Liver (tissue), 9 donors: ENCODE results near the gene OR52H1. TPM values are rescaled to one million over a fixed set of nuclear protein-coding genes. Genes with fewer than 3 reads are reported as not detected.

Source experiments
- DNase-seq: peaks from one replicate; pipeline ENCODE4 v3.0.0-alpha.2; 2017; ENCODE audit warnings: low spot score
- H3K27ac ChIP-seq, 2 donors: one replicate each; pipeline ENCODE4 v1.7.0; 2013; ENCODE audit warnings: inconsistent platforms in 2 of 2, low read length in 2 of 2, control low read depth in 1 of 2, low read depth in 1 of 2, mild to moderate bottlenecking in 1 of 2
- H3K27me3 ChIP-seq, 4 donors: one replicate each; pipeline versions ENCODE4 v1.6.1 to v1.7.0; 2013; ENCODE audit warnings: low read length in 3 of 4, inconsistent platforms in 1 of 4, mild to moderate bottlenecking in 1 of 4, moderate library complexity in 1 of 4; ENCODE audit not compliant: control insufficient read depth in 4 of 4, insufficient read depth in 4 of 4
- H3K36me3 ChIP-seq, 4 donors: one replicate each; pipeline versions ENCODE4 v1.6.1 to v1.7.0; 2013; ENCODE audit warnings: low read length in 3 of 4, mild to moderate bottlenecking in 3 of 4, low read depth in 1 of 4, moderate library complexity in 1 of 4; ENCODE audit not compliant: control insufficient read depth in 4 of 4, insufficient read depth in 3 of 4
- H3K4me1 ChIP-seq, 4 donors: one replicate each; pipeline versions ENCODE4 v1.6.1 to v1.7.0; 2013; ENCODE audit warnings: low read length in 3 of 4, mild to moderate bottlenecking in 3 of 4, moderate library complexity in 1 of 4; ENCODE audit not compliant: control insufficient read depth in 4 of 4, insufficient read depth in 4 of 4
- H3K4me3 ChIP-seq, 3 donors: one replicate each; pipeline versions ENCODE4 v1.6.1 to v1.7.0; 2013; ENCODE audit warnings: low read length in 3 of 3, control low read depth in 1 of 3, low read depth in 1 of 3, mild to moderate bottlenecking in 1 of 3
- H3K9ac ChIP-seq, 2 donors: one replicate each; pipeline ENCODE4 v1.7.0; 2013; ENCODE audit warnings: low read length in 2 of 2, mild to moderate bottlenecking in 2 of 2, moderate library complexity in 2 of 2, control low read depth in 1 of 2, low read depth in 1 of 2
- H3K9me3 ChIP-seq, 4 donors: one replicate each; pipeline versions ENCODE4 v1.6.1 to v1.7.0; 2013; ENCODE audit warnings: low read length in 3 of 4; ENCODE audit not compliant: control insufficient read depth in 4 of 4
- EGR1 ChIP-seq, 2 donors: IDR thresholded peaks; 2 replicates each; pipeline ENCODE4 v1.6.1; 2016 to 2018; ENCODE audit warnings: antibody characterized with exemption in 2 of 2, low read depth in 2 of 2
- FOXA2 ChIP-seq: IDR thresholded peaks from 2 replicates; pipeline ENCODE4 v1.6.1; 2016; ENCODE audit warnings: antibody characterized with exemption
- GABPA ChIP-seq, 2 donors: IDR thresholded peaks in 1 of 2; conservative IDR thresholded peaks in 1 of 2; 2 replicates each; pipeline ENCODE4 v1.6.1; 2016; ENCODE audit warnings: antibody characterized with exemption in 2 of 2, mild to moderate bottlenecking in 1 of 2, moderate library complexity in 1 of 2
- HNF4A ChIP-seq, 2 donors: conservative IDR thresholded peaks; 2 replicates each; pipeline ENCODE4 v1.6.1; 2016; ENCODE audit warnings: antibody characterized with exemption in 2 of 2, mild to moderate bottlenecking in 2 of 2
- HNF4G ChIP-seq: IDR thresholded peaks from 2 replicates; pipeline ENCODE4 v1.6.1; 2016; ENCODE audit warnings: antibody characterized with exemption
- MAX ChIP-seq: IDR thresholded peaks from 2 replicates; pipeline ENCODE4 v1.6.1; 2016; ENCODE audit warnings: antibody characterized with exemption
- NR2F2 ChIP-seq: IDR thresholded peaks from 2 replicates; pipeline ENCODE4 v1.6.1; 2016; ENCODE audit warnings: antibody characterized with exemption
- RAD21 ChIP-seq, 2 donors: IDR thresholded peaks; 2 replicates each; pipeline ENCODE4 v1.6.1; 2016; ENCODE audit warnings: antibody characterized with exemption in 2 of 2, mild to moderate bottlenecking in 2 of 2
- RXRA ChIP-seq, 2 donors: IDR thresholded peaks; 2 replicates each; pipeline ENCODE4 v1.6.1; 2017 to 2018; ENCODE audit warnings: antibody characterized with exemption in 2 of 2, mild to moderate bottlenecking in 1 of 2
- SP1 ChIP-seq: IDR thresholded peaks from 2 replicates; pipeline ENCODE4 v1.6.1; 2018; ENCODE audit warnings: antibody characterized with exemption, mild to moderate bottlenecking
- TAF1 ChIP-seq: conservative IDR thresholded peaks from 2 replicates; pipeline ENCODE4 v1.6.1; 2016; ENCODE audit warnings: antibody characterized with exemption, mild to moderate bottlenecking
- YY1 ChIP-seq: IDR thresholded peaks from 2 replicates; pipeline ENCODE4 v1.6.1; 2016; ENCODE audit warnings: antibody characterized with exemption, mild to moderate bottlenecking
- WGBS: extraction: QIAGEN DNeasy Blood & Tissue Kit; methylation state at CpG from one replicate; pipeline ENCODE4 v1.1.7; 2013; 5-methylcytosine and 5-hydroxymethylcytosine counted together
- polyA plus RNA-seq, 2 donors: library from polyadenylated mRNA; stranded (reverse) in 1 of 2; unstranded in 1 of 2; fragments of 200-250 nt in 1 of 2; fragments of >200 nt in 1 of 2; fragmentation: Nextera tagmentation in 1 of 2; extraction: Ambion mirVana in 1 of 2; gene quantifications; one replicate each; pipeline versions ENCODE4 v1.2.1 to v1.2.3, GENCODE V29; 2013 to 2015
- total RNA-seq, 2 donors: library from RNA; depleted of rRNA; stranded (reverse); fragments of >200 nt; gene quantifications; one replicate each; pipeline ENCODE4 v1.2.3, GENCODE V29; 2014
- TF ChIP-seq, protein P1 (sequence below): IDR thresholded peaks from 2 replicates; pipeline ENCODE4 v1.6.1; 2016; ENCODE audit warnings: antibody characterized with exemption, mild to moderate bottlenecking
- TF ChIP-seq, protein P2 (sequence below): fragments of 150-350 bp; IDR thresholded peaks from 2 replicates; pipeline ENCODE4 v1.5.1; 2017; ENCODE audit warnings: improper control_type of control experiment, low read depth, low read length; ENCODE audit not compliant: missing input control
- donor health status: healthy.
- donor health status: healthy.
- donor health status: healthy.
- donor health status: healthy.
- donor health status: healthy.

The OR52H1 gene
- total and polyA plus RNA-seq, 4 donors = 0.14 to 0.33 TPM; not detected in 2

DNA sequence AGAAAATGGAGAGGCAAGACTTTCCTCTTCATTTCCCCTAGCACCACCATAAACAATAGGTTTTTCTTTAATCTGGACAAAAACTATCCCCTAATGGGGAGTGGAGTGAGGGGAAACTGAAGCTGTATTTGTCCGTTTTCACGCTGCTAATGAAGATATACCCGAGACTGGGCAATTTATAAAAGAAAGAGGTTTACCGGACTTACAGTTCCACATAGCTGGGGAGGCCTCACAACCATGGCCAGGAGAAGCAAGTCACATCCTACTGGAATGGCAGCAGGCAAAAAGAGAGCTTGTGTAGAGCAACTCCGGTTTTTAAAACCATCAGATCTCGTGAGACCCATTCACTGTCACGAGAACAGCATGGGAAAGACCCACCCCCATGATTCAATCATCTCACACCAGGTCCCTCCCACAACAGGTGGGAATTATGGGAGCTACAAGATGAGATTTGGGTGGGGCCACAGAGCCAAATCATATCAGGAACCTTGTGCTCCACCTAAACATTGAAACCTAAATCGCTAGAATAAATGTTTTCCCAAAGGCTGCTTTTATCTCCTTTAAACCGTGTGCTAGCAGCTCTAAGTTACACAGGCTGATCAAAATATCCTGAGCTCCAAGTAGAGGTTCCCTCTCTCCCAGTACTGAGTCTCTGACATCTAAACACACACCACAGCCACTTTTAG is 42.8 kb downstream of the OR52H1 start:
- Histone ChIP-seq H3K36me3 (no peaks in the 10 kb centered on the region), H3K27me3 (no peaks in the 10 kb centered on the region), H3K9ac (no peak overlapping the region), H3K9me3 (no peaks in the 10 kb centered on the region), H3K4me3 (no peak overlapping the region), H3K27ac (no peak overlapping the region), H3K4me1 (no peaks in the 10 kb centered on the region)
- TF ChIP-seq FOXA2 (no peak), GABPA (IDR thresholded peaks at IDR 0.05 in 1 of 2, conservative IDR thresholded peaks at IDR 0.05 in 1 of 2) (no peak), HNF4A (conservative IDR thresholded peaks at IDR 0.05) (no peak), MAX (no peak), TAF1 (no peak), RXRA (IDR thresholded peaks at IDR 0.05) (no peak)
- TF ChIP-seq, protein P1, sequence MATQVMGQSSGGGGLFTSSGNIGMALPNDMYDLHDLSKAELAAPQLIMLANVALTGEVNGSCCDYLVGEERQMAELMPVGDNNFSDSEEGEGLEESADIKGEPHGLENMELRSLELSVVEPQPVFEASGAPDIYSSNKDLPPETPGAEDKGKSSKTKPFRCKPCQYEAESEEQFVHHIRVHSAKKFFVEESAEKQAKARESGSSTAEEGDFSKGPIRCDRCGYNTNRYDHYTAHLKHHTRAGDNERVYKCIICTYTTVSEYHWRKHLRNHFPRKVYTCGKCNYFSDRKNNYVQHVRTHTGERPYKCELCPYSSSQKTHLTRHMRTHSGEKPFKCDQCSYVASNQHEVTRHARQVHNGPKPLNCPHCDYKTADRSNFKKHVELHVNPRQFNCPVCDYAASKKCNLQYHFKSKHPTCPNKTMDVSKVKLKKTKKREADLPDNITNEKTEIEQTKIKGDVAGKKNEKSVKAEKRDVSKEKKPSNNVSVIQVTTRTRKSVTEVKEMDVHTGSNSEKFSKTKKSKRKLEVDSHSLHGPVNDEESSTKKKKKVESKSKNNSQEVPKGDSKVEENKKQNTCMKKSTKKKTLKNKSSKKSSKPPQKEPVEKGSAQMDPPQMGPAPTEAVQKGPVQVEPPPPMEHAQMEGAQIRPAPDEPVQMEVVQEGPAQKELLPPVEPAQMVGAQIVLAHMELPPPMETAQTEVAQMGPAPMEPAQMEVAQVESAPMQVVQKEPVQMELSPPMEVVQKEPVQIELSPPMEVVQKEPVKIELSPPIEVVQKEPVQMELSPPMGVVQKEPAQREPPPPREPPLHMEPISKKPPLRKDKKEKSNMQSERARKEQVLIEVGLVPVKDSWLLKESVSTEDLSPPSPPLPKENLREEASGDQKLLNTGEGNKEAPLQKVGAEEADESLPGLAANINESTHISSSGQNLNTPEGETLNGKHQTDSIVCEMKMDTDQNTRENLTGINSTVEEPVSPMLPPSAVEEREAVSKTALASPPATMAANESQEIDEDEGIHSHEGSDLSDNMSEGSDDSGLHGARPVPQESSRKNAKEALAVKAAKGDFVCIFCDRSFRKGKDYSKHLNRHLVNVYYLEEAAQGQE = no peak
- TF ChIP-seq, protein P2, sequence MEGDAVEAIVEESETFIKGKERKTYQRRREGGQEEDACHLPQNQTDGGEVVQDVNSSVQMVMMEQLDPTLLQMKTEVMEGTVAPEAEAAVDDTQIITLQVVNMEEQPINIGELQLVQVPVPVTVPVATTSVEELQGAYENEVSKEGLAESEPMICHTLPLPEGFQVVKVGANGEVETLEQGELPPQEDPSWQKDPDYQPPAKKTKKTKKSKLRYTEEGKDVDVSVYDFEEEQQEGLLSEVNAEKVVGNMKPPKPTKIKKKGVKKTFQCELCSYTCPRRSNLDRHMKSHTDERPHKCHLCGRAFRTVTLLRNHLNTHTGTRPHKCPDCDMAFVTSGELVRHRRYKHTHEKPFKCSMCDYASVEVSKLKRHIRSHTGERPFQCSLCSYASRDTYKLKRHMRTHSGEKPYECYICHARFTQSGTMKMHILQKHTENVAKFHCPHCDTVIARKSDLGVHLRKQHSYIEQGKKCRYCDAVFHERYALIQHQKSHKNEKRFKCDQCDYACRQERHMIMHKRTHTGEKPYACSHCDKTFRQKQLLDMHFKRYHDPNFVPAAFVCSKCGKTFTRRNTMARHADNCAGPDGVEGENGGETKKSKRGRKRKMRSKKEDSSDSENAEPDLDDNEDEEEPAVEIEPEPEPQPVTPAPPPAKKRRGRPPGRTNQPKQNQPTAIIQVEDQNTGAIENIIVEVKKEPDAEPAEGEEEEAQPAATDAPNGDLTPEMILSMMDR = no peak
- 89% methylated on average over 9 of the region's 9 CpGs for WGBS
- DNase-seq = no peak

- no peaks in the 10 kb centered on the region for H3K9me3 ChIP-seq
- no peaks in the 10 kb centered on the region for H3K4me1 ChIP-seq
- H3K9ac ChIP-seq = no peak overlapping the region
- H3K27ac ChIP-seq = no peak overlapping the region
- no peak for DNase-seq
- TF ChIP-seq EGR1 (IDR thresholded peaks at IDR 0.05; ENCODE audit: low read depth in 2 of 2) = no peak
- TF ChIP-seq RAD21 (IDR thresholded peaks at IDR 0.05) = no peak
- no peak for TF ChIP-seq YY1
- TF ChIP-seq TAF1 = no peak
- TF ChIP-seq, protein P1 = no peak
- TF ChIP-seq MAX = no peak
- no peak for TF ChIP-seq GABPA (IDR thresholded peaks at IDR 0.05 in 1 of 2, conservative IDR thresholded peaks at IDR 0.05 in 1 of 2)
- no peak for TF ChIP-seq SP1
- TF ChIP-seq HNF4G = no peak
- no peak for TF ChIP-seq FOXA2
- no peak for TF ChIP-seq NR2F2
- H3K4me3 ChIP-seq = no peak overlapping the region
- no peaks in the 10 kb centered on the region for H3K27me3 ChIP-seq
- 85% methylated on average over 2 of the region's 2 CpGs for WGBS
- no peaks in the 10 kb centered on the region for H3K36me3 ChIP-seq
Measured at GRCh38 chr11:5504403-5504921, 43.9 kb downstream of the OR52H1 start.
